HUES6 (cell line): Measurements from ENCODE around the gene ADAM12.
"Not testable (repeated sequence)": the region's sequence is repeated elsewhere in the genome, so short reads cannot be mapped to it uniquely, and the experiment has no call there.

Experiments used
- H3K27ac ChIP-seq: 2 replicates; pipeline ENCODE4 v1.7.0; 2013; ENCODE audit warnings: low read depth, mild to moderate bottlenecking, low read length, inconsistent platforms
- H3K27me3 ChIP-seq: 2 replicates; pipeline ENCODE4 v1.6.1; 2013; ENCODE audit warnings: low read length; ENCODE audit not compliant: control insufficient read depth, insufficient read depth
- H3K36me3 ChIP-seq: 2 replicates; pipeline ENCODE4 v1.6.1; 2013; ENCODE audit warnings: low read length; ENCODE audit not compliant: control insufficient read depth, insufficient read depth
- H3K4me1 ChIP-seq: 2 replicates; pipeline ENCODE4 v1.6.1; 2013; ENCODE audit warnings: low read length; ENCODE audit not compliant: control insufficient read depth, insufficient read depth
- H3K4me3 ChIP-seq: 2 replicates; pipeline ENCODE4 v1.5.1; 2013; ENCODE audit warnings: low read depth, low read length
- H3K9ac ChIP-seq: one replicate; pipeline ENCODE4 v1.6.1; 2013; ENCODE audit warnings: mild to moderate bottlenecking, low read length
- H3K9me3 ChIP-seq: 2 replicates; pipeline ENCODE4 v1.6.1; 2013; ENCODE audit warnings: low read depth, low read length; ENCODE audit not compliant: control insufficient read depth, insufficient read depth

ADAM12 gene

DNA sequence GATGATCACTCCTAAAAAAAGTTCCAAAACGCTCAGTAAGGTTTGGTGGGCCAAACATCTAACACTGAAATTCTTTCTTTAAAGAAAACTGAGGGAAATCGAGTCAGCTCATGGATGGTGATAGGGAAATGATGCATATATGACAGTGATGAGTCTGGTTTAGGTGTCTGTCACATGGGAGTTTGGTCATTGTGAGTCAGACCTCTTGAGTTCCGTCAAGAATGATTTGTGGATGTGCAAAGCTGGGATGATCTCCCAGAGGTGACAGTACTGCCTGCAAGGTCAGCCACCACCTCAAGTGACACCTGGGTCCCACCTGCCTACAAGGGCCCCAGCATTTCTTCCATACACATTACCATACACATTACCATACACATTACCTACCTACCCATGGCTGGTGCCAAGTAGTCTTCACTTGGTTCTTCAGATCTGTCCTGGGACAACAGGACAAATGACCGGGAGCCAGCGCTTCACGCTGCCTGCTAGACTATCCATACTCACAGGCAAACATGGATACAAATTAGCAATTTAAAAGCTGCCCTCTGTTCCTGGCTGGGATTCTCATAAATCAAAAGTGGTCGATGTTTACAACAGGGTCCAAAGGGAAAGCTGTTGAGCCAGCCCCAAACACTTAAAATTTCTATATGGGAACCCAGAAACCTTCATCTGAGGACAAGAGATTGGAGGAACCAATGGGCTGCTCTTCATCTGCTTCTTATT, 128.4 kb downstream of the ADAM12 start:
- no peak overlapping the region for H3K9ac ChIP-seq
- no peaks in the 10 kb centered on the region for H3K27me3 ChIP-seq
- no peak overlapping the region for H3K4me3 ChIP-seq
- H3K9me3 ChIP-seq = no peaks in the 10 kb centered on the region
- no peaks in the 10 kb centered on the region for H3K36me3 ChIP-seq
- peaks cover 12% of the 10 kb centered on the region; the same call in 1 of the 2 replicates for H3K4me1 ChIP-seq
- H3K27ac ChIP-seq = no peak overlapping the region

DNA sequence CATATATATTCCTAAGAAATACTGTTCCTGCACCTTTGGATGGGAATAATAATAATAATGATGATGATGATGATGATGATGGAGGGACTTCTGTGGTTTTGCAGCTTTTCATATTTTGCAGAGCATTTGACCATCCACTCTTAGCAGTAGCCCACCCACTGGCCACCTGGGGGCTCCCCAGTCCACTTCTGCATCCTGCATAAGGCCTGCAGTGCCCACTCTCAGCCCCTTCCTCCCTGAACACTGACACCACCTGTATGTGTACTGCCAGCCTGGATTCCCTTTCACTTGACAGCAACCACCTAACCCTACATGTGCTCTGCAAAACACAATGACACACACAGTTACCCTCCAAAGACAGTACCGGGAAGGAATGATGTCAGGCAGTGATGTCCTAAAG, 131.4 kb downstream of the ADAM12 start:
- no peaks in the 10 kb centered on the region for H3K4me1 ChIP-seq
- H3K4me3 ChIP-seq = no peak overlapping the region
- H3K27ac ChIP-seq = no peak overlapping the region
- H3K9ac ChIP-seq = no peak overlapping the region
- no peaks in the 10 kb centered on the region for H3K27me3 ChIP-seq
- no peaks in the 10 kb centered on the region for H3K36me3 ChIP-seq
- peaks cover 2% of the 10 kb centered on the region; the same call in 1 of the 2 replicates for H3K9me3 ChIP-seq

GRCh38 chr10:126255313-126255712, 133.0 kb downstream of the ADAM12 start:
- H3K27me3 ChIP-seq = no peaks in the 10 kb centered on the region
- H3K4me1 ChIP-seq = no peaks in the 10 kb centered on the region
- H3K4me3 ChIP-seq = no peak overlapping the region
- no peaks in the 10 kb centered on the region for H3K36me3 ChIP-seq
- H3K27ac ChIP-seq = no peak overlapping the region
- H3K9ac ChIP-seq = no peak overlapping the region
- peaks cover 8% of the 10 kb centered on the region for H3K9me3 ChIP-seq

GRCh38 chr10:126253611-126253998, 134.7 kb downstream of the ADAM12 start:
- Histone ChIP-seq H3K9me3 (peaks cover 8% of the 10 kb centered on the region), H3K27me3 (no peaks in the 10 kb centered on the region), H3K4me3 (no peak overlapping the region), H3K27ac (no peak overlapping the region), H3K4me1 (no peaks in the 10 kb centered on the region), H3K36me3 (no peaks in the 10 kb centered on the region), H3K9ac (no peak overlapping the region)

DNA sequence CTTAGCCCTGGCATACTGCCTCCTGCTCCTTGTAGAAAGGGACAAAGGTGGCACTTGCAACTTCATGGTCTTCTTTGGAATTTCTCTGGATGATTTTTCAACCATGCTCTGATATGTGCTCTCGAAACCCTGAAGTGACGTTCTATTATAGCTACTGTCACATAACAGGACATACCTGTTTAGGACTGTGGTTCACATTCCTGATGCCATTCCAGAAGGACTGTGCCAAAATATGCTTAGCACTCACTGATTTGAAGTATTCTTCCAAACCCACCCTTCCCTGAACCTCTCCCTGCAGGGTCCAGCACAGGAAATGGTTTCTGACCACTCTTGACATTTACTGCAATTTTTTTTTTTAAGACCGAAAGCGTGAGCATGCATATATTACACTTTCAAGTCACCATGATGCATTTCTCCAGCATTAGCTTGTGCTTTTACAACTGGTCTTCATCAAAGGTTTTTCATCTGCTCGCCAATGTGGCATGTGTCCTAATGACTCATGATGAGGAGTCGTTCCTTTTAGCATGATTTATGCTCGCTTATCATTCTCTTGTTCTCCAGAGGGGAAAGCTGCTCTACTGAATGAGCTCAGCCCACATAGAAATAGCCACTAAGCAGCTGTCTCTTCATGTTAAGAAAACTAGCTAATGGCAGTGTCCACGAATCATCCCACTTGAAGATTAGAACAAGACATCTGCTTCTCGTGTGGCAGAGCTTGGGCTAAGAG, 135.2 kb downstream of the ADAM12 start:
- no peaks in the 10 kb centered on the region for H3K4me1 ChIP-seq
- H3K27ac ChIP-seq = no peak overlapping the region
- peaks cover 8% of the 10 kb centered on the region for H3K9me3 ChIP-seq
- H3K9ac ChIP-seq = no peak overlapping the region
- H3K4me3 ChIP-seq = no peak overlapping the region
- H3K36me3 ChIP-seq = no peaks in the 10 kb centered on the region
- no peaks in the 10 kb centered on the region for H3K27me3 ChIP-seq

- H3K27ac ChIP-seq = no peak overlapping the region
Observed at GRCh38 chr10:126251778-126252407, 136.4 kb downstream of the ADAM12 start.

GRCh38 chr10:126250527-126251310, 137.6 kb downstream of the ADAM12 start:
- Histone ChIP-seq H3K9ac (no peak overlapping the region), H3K9me3 (peaks cover 8% of the 10 kb centered on the region), H3K27ac (no peak overlapping the region), H3K36me3 (no peaks in the 10 kb centered on the region), H3K27me3 (no peaks in the 10 kb centered on the region), H3K4me1 (peaks cover 13% of the 10 kb centered on the region; the same call in 1 of the 2 replicates), H3K4me3 (no peak overlapping the region)

More at GRCh38 chr10:126251778-126252407, 136.4 kb downstream of the ADAM12 start:
- H3K4me1 ChIP-seq = 0 out of 2 replicates have a peak, but pooled peaks cover 2% of the 10 kb centered on the region
- H3K36me3 ChIP-seq = no peaks in the 10 kb centered on the region
- H3K9me3 ChIP-seq = peaks cover 8% of the 10 kb centered on the region
- no peaks in the 10 kb centered on the region for H3K27me3 ChIP-seq
- no peak overlapping the region for H3K4me3 ChIP-seq
- H3K9ac ChIP-seq = no peak overlapping the region

DNA sequence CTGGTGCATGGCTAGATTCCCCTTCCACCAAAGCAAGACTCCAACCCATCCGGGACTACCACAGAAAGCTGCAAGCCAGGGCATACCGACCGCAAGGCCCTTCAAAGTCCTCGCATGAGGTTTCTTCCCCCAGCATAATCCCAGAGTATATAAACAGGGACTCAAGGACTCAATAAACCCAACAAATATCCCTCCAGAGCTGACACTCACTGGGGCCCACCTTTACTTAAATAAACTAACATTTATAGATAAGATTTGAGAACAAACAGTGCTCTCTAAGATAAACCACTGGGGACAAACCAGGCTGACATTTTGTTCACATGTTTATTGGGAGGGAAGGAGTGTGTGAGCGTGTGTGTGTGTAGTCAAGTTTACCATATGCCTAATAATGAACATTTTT, 138.2 kb downstream of the ADAM12 start:
- peaks cover 8% of the 10 kb centered on the region for H3K9me3 ChIP-seq
- H3K27ac ChIP-seq = no peak overlapping the region
- H3K36me3 ChIP-seq = no peaks in the 10 kb centered on the region
- H3K27me3 ChIP-seq = no peaks in the 10 kb centered on the region
- peaks cover 15% of the 10 kb centered on the region; the same call in 1 of the 2 replicates for H3K4me1 ChIP-seq
- H3K4me3 ChIP-seq = no peak overlapping the region
- no peak overlapping the region for H3K9ac ChIP-seq

DNA sequence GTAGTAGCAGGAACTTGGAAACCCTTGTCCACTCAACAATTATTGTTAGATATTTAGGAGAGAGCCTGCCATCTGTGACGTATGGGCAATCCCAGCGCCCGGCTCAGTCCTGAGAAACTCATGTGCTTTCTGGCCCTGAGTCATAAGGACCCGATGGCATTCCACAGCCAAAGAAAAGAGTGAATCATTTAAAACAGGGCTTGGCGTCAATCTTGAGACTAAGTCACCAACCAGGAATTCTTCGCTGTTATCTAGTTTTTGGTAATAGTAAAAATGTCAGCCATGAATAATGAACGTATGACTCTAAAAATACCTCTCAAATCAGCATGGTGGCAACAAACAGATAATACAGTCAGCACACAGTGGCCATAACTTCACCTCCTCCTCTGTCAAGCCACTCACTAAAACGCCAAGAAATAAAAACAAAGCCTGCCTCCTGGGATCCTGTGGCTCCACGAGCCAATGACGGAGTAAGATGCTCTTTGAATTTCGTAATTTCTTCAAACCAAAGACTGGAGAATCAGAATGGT, 140.8 kb downstream of the ADAM12 start:
- H3K9ac ChIP-seq = no peak overlapping the region
- no peaks in the 10 kb centered on the region for H3K27me3 ChIP-seq
- H3K9me3 ChIP-seq = peaks cover 8% of the 10 kb centered on the region
- no peaks in the 10 kb centered on the region for H3K36me3 ChIP-seq
- peaks cover 15% of the 10 kb centered on the region; the same call in 1 of the 2 replicates for H3K4me1 ChIP-seq
- H3K27ac ChIP-seq = no peak overlapping the region
- no peak overlapping the region for H3K4me3 ChIP-seq

GRCh38 chr10:126246396-126246795, 141.9 kb downstream of the ADAM12 start:
- not testable (repeated sequence) for H3K9me3 ChIP-seq, H3K27me3 ChIP-seq, H3K9ac ChIP-seq, H3K27ac ChIP-seq, H3K36me3 ChIP-seq, H3K4me3 ChIP-seq
- peaks cover 15% of the 10 kb centered on the region; the same call in 1 of the 2 replicates for H3K4me1 ChIP-seq
